GM18511 (cell line): Measurements from ENCODE around the gene NTN3.

Experiments used
- ATAC-seq: cut with Tn5 transposase; IDR thresholded peaks from one replicate; pipeline ENCODE4 v1.9.1; 2021; ENCODE audit warnings: mild to moderate bottlenecking, moderate library complexity; ENCODE audit not compliant: unreplicated experiment

The NTN3 gene

GRCh38 chr16:2465653-2466415 lies 5.3 kb upstream of the NTN3 start:
- ATAC-seq: no peak

DNA sequence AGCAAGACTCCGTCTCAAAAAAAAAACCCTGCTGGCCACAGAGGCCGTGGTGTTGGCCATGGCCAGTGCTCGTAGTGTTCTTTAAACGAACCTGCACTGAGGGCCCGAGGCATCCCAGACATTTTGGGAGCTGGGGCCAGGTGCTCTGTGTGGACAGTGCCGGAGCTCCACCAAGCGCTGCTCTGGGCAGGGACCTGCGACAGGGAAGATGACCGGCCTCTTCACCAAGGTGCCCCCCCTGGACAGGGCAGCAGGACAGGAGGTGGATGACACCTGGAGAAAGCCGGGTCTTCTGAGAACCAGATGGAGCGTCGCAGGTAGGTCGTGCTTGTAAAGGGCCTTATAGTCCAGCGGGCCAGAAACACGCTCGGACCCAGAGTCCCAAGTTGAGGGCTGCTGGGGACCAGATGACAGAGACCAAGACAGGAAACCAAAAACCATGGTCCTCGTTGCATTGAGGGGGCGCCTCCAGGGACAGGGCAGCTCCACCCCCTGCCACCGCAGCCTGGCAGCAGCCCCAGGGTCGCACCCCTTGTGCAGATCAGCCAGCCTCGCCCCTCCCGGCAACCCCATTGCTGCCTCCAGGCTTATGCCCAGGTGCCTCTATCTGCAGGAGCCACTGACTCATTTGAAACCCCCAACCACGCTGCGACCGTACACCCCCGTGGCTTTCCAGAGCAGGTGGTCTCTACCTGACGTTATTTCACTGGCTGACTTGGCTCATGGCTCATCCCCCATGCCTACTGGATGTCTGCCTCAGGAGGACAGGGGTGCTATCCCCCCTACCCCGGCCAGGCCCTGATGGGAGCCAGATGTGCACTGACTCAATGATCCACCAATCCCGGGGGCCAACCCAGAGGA lies 4.2 kb upstream of the NTN3 start:
- ATAC-seq: no peak

DNA sequence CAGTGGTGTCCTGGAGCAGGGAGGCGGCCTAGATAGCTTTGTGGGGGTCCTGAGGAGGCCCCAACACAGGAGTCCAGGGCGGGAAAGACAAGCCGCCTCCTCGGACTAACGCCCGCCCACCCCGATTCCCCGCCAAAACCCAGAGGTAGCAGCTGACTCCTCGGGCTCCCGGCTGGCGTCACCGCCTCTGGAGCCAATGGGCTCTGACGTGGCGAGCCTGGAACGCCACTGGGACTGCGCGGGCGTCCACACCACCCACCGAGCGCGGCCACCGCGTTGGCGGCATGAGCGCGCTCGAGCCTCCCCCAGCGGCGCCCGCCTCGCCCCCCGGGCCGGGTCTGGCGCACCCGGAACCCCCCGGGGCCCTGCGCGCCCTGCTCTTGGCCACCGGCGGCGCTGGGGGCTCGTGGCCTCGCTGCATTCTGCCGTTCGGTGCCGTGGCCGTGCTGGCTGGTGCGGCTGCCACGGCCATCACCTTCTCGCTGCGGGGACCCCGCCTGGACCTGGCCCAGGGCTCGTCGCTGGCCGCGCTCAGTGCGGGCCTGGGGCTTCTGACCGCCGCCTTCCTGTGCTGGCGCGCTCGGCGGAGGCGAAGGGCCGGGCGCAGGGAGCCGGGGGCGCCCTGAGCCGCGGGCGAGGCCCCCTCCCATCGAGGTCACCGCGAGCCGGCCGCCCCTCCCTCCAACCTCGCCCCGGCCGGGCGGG lies 3.4 kb upstream of the NTN3 start:
- ATAC-seq: no peak

DNA sequence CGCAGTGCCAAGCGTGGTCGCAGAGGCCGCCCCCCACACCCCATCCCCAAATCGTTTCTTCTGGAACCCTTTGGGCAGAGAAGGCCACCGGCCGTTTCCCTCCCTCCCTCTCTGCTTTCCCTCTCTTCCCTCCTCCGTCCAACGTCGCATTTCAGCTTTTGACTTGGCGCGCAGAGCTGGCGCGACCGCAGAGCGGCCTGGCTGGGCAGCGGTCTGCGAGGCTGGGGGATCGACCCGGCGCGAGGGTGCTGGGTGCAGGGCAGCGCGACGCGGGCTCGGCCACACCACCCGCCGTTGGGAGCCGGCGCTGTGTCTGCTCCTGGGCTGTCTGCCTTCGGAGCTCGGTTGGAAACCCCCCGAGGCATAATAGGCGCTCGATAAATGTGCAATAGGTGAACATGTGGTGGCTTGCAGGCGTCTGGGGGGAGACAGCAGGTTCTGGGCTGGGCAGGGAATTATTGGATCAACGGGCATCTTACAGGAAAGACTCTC lies 2.8 kb upstream of the NTN3 start:
- no peak for ATAC-seq

DNA sequence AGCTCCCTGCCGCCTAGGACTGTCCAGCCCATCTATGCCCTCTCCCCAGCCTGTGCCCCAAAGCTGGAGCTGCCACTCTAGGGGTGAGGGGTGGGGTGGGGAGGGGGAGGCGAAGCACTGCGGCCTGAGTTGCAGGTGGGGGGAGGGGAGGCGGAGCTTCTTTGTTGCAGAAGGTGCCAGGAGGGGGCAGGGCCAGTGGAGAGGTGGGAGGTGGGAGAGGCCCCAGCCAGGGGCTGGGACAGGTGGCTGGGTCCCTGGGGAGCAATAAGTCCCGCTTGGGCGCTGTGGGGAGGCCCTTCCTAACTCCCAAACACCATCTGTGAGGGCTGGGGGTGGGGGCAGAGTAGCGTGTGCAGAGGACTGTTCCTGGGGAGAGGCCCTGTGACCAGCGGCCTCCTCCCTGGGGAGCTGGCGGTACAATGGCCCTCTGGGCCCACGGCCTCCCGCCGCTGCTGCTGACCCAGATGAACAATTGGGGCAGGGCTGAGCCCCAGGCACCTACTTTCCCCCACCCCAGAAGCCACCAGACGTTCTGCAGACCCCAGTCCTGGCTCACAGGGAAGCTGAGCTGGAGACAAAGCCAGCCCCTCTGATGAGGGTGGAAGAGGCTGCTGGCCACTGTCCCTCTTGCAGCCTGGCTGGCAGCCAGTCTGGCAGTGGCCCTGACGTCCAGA lies 2.2 kb upstream of the NTN3 start:
- peak; percentile 51 for ATAC-seq

GRCh38 chr16:2469399-2470233 lies 1.5 kb upstream of the NTN3 start:
- ATAC-seq: no peak

- ATAC-seq: no peak
Measured at GRCh38 chr16:2470234-2470601, 879 bp upstream of the NTN3 start.

DNA sequence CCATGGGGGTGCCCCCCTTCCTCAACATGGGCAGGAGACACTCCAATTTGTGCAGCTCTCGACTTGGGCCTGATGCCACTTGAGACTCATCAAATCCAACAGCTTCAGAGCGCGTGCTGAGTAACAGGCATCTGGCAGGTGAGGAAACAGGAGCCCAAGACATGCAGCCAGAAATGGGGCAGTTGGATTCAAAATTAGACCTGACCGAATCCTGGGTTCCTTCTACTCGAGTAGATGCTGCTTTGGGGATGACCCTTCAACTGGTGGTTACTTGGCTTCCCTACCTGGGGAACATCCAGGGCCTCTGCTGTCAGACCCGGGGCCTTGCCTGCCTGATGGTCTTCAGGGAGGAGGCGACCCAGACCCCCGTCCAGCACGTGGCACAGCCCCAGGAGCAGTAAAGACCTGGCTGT lies 488 bp upstream of the NTN3 start:
- no peak for ATAC-seq

- no peak for ATAC-seq
Measured at GRCh38 chr16:2471653-2472487, 773 bp downstream of the NTN3 start.

- ATAC-seq: no peak
Measured at GRCh38 chr16:2472488-2472864, 1.4 kb downstream of the NTN3 start.

DNA sequence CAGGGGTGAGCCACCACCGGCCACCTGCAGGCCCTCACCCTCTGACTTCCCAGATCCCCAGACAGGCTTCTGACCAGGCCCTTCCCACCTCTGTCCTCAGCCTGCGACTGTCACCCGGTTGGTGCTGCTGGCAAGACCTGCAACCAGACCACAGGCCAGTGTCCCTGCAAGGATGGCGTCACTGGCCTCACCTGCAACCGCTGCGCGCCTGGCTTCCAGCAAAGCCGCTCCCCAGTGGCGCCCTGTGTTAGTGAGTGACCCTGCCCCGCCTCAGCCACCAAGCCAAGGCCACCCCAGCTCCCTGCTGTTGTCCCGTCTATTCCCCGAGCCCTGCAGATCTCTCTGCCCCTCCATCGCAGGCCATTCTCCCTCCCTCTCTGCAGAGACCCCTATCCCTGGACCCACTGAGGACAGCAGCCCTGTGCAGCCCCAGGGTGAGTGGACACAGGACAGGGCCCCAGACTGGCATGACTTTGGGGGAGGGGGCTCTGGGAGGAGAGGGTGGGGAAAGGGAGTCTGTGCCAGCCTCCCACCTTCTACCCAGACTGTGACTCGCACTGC lies 1.9 kb downstream of the NTN3 start:
- ATAC-seq: no peak

DNA sequence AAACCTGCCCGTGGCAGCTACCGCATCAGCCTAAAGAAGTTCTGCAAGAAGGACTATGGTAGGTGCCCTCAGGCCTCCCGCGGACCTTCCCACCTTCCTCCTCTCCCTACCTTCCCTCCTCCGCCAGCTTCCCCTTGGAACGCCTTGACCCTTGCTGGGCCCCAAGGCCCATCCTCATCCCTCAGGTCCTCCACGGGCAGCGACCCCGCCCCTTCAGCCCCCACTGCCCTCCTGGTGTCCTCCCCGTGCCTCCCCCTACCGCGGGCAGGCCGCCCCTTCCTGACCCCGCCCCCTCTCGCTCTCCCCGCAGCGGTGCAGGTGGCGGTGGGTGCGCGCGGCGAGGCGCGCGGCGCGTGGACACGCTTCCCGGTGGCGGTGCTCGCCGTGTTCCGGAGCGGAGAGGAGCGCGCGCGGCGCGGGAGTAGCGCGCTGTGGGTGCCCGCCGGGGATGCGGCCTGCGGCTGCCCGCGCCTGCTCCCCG lies 2.4 kb downstream of the NTN3 start:
- ATAC-seq: no peak

DNA sequence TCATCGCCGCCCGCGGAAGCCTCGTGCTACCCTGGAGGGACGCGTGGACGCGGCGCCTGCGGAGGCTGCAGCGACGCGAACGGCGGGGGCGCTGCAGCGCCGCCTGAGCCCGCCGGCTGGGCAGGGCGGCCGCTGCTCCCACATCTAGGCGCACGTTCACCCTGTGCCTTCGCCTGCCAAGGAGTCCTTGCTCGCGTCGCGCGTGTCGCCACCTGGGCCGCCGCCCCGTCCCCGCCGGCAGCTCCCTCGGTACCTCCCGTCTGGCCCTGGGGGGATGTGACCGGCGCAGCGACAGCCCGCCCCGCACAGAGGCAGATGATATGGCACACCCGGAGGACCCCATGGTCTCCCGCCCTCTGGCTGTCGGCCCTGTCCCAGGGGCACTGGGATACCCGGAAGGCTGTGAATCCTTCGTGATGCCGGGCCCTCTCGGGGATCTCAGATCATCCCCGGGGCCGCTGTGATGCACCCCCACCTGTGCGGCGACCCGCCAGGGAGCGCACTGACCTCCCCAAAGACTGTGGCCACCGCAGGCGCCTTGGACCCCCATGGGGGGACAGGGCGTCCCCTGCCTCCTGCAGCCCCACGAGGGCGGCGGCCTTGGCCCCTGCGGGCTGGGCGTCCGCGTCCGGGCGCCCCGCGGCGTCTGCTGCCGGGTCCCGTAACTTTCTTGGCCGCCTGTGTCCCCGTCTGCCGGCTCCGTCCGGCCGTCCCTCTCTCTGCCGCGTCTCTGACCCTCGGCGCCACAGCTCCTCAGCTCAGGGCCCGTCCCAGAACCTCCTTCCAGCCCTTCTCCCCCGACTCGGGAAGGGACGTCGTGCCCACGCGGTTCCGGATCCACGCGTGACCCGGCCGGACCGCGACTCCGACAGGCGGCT lies 3.1 kb downstream of the NTN3 start:
- ATAC-seq: peak; percentile 53

GRCh38 chr16:2474877-2475412 lies 3.8 kb downstream of the NTN3 start, which contains the start of gene TBC1D24:
Gene TBC1D24 (plus strand): TSS chr16:2475127. CDS start chr16:2496149, 21,022 bp downstream.
- peak; percentile 60 for ATAC-seq

- peak; percentile 9 for ATAC-seq
Measured at GRCh38 chr16:2475413-2476344, 4.6 kb downstream of the NTN3 start.

DNA sequence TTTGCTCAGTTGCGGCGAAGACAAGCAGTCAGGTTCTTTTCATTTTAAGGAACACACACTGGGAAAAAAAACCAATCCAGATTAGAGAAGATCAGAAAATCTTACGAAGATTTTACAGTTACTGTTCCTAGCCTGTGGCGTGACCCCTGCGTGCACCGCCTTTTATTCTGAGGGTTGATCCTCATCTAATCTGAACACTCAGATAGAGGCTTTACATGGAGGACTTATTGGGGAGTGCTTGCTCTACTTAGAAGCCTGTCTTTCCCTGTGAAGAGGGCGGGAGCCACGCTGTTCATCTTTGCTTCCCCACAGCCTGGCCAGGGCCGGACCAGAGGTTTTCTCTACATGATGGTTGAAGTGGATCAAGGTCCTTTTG lies 5.2 kb downstream of the NTN3 start:
- ATAC-seq: no peak
